ENCODE data around the gene SPACA6.

Gene SPACA6

GRCh38 chr19:51703575-51704515 is 10.7 kb downstream of the SPACA6 start:
- peak; percentile 97 for DNase-seq (ENCODE audit: low spot score)

DNA sequence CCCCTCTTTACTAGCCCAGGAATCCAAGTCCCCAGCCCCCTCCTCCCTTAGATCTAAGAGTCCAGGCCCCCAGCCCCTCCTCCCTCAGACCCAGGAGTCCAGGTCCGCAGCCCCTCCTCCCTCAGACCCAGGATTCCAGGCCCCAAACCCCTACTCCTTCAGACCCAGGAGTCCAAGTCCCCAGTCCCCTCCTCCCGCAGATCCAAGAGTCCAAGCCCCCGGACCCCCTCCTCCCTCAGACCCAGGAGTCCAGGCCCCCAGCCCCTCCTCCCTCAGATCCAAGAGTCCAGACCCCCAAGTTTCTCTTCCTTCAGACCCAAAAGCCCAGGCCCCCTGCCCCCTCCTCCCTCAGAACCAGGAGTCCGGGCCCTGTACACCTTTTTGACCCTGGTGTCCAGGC is 11.5 kb downstream of the SPACA6 start:
- DNase-seq (ENCODE audit: low spot score) = no peak

GRCh38 chr19:51706296-51706695 is 13.2 kb downstream of the SPACA6 start:
- DNase-seq (ENCODE audit: low spot score) = no peak

- no peak for DNase-seq (ENCODE audit: low spot score)
Measured at GRCh38 chr19:51706885-51707284, 13.8 kb downstream of the SPACA6 start.

GRCh38 chr19:51708811-51709210 is 15.7 kb downstream of the SPACA6 start:
- DNase-seq (ENCODE audit: low spot score) = no peak

- DNase-seq (ENCODE audit: low spot score) = no peak
Measured at GRCh38 chr19:51709575-51709974, 16.4 kb downstream of the SPACA6 start.

- no peak for DNase-seq (ENCODE audit: low spot score)
Measured at GRCh38 chr19:51710163-51710562, 17.0 kb downstream of the SPACA6 start.

- DNase-seq (ENCODE audit: low spot score) = no peak
Measured at GRCh38 chr19:51711702-51712101, 18.6 kb downstream of the SPACA6 start.

DNA sequence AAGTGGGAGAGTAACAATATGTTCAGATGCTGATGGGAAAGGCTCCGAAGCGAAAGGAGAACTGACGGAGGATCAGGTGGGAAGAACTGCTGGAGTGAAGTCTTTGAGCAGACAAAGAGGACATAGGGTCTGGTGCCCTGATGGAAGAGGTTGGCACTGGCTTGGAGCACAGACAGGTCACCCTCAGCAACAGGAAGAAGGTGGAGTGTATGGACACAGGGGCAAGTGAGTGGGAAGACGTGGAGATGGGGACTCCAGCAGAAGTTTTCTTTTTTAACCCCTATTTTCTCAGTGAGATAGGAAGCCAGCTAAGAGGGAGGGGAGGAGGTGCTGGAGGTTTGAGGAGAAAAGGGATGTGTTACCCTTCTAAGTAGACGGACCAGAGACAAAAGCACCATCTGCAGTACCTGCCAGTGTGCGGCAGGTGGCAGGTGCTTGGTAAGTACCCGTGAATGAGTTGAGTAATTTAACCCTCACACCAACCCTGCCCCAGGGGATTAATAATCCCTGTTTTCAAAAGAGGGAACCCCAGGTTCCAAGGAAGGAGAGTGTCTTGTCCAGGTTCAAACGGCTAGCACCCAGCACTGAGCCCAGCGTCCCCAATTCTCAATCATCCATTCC is 19.4 kb downstream of the SPACA6 start:
- peak; percentile 77 for DNase-seq (ENCODE audit: low spot score)

DNA sequence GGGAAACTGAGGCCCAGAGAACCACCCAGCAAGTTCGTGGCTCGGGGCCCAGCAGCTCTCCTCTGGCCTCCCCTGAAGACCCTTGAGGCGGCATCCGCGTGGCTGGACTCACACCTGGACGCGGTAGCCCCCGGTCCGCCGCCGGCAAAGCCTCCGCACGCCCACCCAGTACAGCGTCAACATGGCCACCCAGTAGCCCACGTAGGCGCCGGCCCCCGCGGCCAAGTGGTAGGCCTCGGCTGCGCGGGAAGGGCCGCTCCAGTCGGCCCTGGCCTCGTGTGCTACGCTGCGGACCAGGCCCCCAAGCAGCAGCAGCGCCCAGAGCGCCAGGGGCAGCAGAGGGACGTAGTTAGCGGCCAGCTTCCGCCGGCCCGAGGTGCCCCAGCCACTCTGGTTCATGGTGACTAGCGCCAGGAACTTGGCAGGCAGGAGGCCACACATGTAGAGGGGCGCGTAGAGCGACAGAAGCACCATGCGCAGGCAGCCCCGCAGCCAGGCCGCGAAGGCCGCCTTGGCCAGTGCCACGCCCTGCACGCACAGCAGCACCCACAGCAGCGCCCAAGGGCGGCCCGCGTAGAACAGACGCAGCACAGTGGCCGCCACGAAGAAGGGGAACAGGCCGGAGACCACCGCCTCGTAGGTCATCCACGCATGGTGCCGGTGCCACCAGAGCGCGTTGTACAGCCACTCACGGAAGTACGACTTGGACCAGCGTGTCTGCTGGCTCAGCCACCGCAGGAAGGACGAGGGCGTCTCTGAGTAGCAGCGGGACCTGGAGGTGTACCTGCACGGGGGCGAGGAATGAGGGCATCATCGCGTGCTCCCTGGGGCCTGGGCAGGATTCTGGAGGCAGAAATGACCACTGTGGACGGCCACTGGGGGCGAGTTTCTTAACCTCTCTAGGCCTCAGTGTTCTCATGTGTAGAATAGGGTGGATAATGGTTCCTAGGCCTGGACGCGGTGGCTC is 20.5 kb downstream of the SPACA6 start:
- no peak for DNase-seq (ENCODE audit: low spot score)

GRCh38 chr19:51714848-51715247 is 21.7 kb downstream of the SPACA6 start:
- no peak for DNase-seq (ENCODE audit: low spot score)

DNA sequence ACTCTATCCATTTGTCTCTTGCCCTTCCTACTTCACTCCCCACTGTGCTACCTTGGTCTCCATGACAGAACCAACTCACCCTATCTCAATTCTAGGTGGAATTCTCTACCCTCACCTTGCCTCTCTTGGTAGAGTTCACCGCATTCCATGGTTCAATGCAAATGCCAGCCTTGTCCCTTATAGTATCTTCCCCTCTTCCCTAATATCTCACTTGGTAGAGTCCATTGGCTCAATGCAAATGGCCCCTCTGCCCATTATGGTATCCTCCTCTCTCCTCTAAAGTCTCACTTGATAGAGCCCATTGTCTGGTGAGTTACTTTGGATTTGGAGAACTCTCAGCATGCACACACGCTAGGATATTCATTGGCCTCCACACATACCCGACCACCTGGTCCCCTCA is 22.7 kb downstream of the SPACA6 start:
- DNase-seq (ENCODE audit: low spot score) = no peak

GRCh38 chr19:51716925-51717324 is 23.8 kb downstream of the SPACA6 start:
- no peak for DNase-seq (ENCODE audit: low spot score)

- no peak for DNase-seq (ENCODE audit: low spot score)
Measured at GRCh38 chr19:51719251-51719988, 26.3 kb downstream of the SPACA6 start.

DNA sequence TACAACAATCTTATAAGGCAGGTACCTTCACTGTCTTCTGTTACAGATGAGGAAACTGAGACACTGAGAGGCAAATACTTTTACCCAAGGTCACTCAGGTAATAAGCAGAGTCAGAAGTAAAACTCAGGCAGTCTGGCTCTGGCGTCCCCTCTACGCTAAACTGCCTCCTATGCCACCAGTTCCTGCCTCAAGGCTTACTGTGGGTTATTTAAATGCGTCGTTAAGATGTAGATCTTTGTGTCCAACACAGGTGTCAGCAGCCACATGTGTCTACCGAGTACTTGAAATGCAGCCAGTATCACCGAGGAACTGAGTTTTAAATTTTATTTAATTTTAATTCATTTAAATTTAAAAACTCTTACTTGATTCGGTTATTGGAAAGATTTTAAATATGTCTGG is 28.8 kb downstream of the SPACA6 start:
- no peak for DNase-seq (ENCODE audit: low spot score)

DNA sequence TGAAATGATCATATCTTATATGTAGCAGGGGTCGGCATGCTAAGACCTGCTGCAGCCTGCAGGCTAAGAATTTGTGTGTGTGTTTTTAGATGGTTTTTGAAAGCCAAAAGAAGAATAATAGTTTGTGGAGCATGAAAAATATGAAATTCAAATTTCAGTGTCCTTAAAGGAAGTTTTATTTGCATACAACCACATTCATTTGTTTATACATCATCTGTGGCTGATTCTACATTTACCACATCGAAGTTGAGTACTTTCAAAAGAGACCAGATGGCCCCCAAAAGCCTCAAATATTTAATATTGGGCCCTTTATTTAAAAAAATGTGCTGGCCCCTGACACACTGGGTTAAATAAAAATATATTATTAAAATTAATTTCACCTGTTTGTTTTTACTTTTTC is 29.4 kb downstream of the SPACA6 start:
- DNase-seq (ENCODE audit: low spot score) = no peak

GRCh38 chr19:51724543-51724942 is 31.4 kb downstream of the SPACA6 start:
- DNase-seq (ENCODE audit: low spot score) = no peak

DNA sequence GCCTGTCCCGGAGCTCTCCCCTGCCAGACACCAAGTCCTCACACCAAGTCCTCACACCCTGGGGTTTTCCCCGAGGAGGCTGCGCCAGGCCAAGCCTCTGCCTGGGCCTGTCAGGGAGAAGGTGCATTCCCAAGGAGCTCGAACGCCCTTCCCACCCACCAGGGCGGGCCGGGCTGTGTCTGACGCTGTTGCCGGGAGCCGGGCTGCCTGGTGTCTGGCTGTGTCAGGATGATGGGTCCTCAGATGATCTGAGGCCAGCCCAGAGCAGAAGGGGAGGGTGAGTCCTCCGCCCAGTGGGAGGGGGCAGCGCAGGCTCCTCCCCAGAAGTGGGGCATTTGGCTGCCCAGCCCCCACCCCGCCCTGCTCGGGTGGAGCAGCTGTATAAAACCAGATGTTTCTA is 32.9 kb downstream of the SPACA6 start:
- DNase-seq (ENCODE audit: low spot score) = no peak

DNA sequence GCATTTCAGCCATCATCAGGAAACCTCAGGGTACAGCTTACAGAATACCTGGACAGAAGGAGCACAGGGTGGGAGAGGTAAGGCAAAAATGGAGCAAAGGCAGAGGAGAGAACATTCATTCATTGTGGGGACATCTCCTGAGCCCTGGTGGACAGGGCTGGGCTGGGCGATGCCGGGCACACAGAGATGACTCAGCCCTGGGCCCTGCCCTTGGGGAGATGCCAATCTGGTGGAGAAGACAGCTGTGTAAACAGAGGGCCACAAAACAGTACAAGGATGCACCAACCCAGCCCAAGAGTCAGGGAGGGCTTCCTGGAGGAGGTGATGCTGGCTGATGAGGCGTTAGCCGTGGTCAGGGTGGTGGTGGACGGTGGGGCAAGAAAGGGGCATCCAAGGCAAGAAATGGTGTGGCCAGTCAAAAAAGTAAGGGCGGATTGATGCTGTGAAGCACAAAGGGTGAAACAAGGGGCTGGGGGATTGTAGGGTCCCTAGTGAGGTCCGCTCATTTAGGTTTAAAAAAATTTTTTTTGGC is 34.3 kb downstream of the SPACA6 start:
- DNase-seq (ENCODE audit: low spot score) = no peak

GRCh38 chr19:51729781-51730180 is 36.7 kb downstream of the SPACA6 start:
- DNase-seq (ENCODE audit: low spot score) = no peak

Data from germinal center (tissue), 1 donor.